Pancreas (tissue), 10 donors: ENCODE measurements around the gene ME1. TPM values are rescaled to one million over a fixed set of nuclear protein-coding genes. Genes with fewer than 3 reads are reported as not detected.
A peak's percentile ranks its signal among the peaks of the same experiment; 100 is the strongest.

ENCODE experiments used
- ATAC-seq, 4 donors: fragments of 200-7000 bp; cut with Tn5 transposase; one replicate each; pipeline versions ENCODE4 v1.8.0 to v1.9.1; 2020; ENCODE audit warnings: mild to moderate bottlenecking in 4 of 4, moderate library complexity in 4 of 4
- DNase-seq, 6 donors: peaks; one replicate each; pipeline ENCODE4 v3.0.0-alpha.2; 2020
- FAIRE-seq: peaks from 2 replicates; lab custom pipeline; 2012; peaks lifted over from hg19 to GRCh38; lab: Jason Lieb, UNC
- H3K27ac ChIP-seq, 4 donors: fragments of 200-600 bp; sonication (generic); 1 replicate in 3 of 4; 2 replicates in 1 of 4; pipeline versions ENCODE4 v1.5.0 to v1.8.0; 2020
- H3K27me3 ChIP-seq, 4 donors: fragments of 200-600 bp; one replicate each; pipeline ENCODE4 v1.8.0; 2021
- H3K36me3 ChIP-seq, 3 donors: fragments of 200-600 bp; sonication (generic) in 1 of 3; one replicate each; pipeline versions ENCODE4 v1.5.0 to v1.8.0; 2020 to 2021
- H3K4me1 ChIP-seq, 3 donors: fragments of 200-600 bp; one replicate each; pipeline ENCODE4 v1.8.0; 2021
- H3K4me3 ChIP-seq, 4 donors: fragments of 200-600 bp; sonication (generic) in 2 of 4; one replicate each; pipeline versions ENCODE4 v1.5.0 to v1.8.0; 2020 to 2021
- H3K9me3 ChIP-seq, 4 donors: fragments of 200-600 bp; one replicate each; pipeline ENCODE4 v1.8.0; 2021
- WGBS, 2 donors: extraction: QIAGEN DNeasy Blood & Tissue Kit; methylation state at CpG; one replicate each; pipeline ENCODE4 v1.1.7; 2013; 5-methylcytosine and 5-hydroxymethylcytosine counted together
- intact Hi-C, 3 donors: fragments of 100-400 bp; cut with DNase I; formaldehyde crosslinking; loops; one replicate each; pipeline versions ENCODE4 v1.11.1 to v1.14.2; 2022
- polyA plus RNA-seq, 2 donors: library from polyadenylated mRNA; stranded (reverse); fragments of 200-250 nt; gene quantifications; one replicate each; pipeline ENCODE4 v1.2.3, GENCODE V29; 2013
- total RNA-seq, 6 donors: library from RNA; stranded (reverse); fragmentation: NEBNext Ultra II Directional in 4 of 6; extraction: Animal tissue kit (Norgen Biotek cat#: 25700) in 4 of 6; gene quantifications; one replicate each; pipeline versions ENCODE4 v1.2.1 to v1.2.4, GENCODE V29; 2021 to 2023
- TF ChIP-seq, protein P1 (sequence below), 4 donors: fragments of 200-600 bp; sonication (generic) in 3 of 4; IDR thresholded peaks; one replicate each; pipeline versions ENCODE4 v1.5.0 to v1.8.0; 2021; ENCODE audit warnings: antibody characterized with exemption in 4 of 4
- donor health status: healthy with polysubstance abuse.
- donor health status: DM: no; HTN: no; CAD: no; lungs with moderate emphysema.
- donor health status: DM: no; HTN: no; CAD: no.
- donor health status: control.
- donor health status: control.
- donor health status: Bipolar disorder and iron deficiency.
- donor health status: DM: yes; HTN: yes; CAD: no.
- donor health status: DM: no; HTN: no; CAD: no.
- donor health status: DM: no; HTN: no; CAD: no.
- donor health status: DM: yes; HTN: yes; CAD: no.

ME1 gene
- total and polyA plus RNA-seq, 8 donors, result 1.5 to 4.6 (median 3.1) TPM

DNA sequence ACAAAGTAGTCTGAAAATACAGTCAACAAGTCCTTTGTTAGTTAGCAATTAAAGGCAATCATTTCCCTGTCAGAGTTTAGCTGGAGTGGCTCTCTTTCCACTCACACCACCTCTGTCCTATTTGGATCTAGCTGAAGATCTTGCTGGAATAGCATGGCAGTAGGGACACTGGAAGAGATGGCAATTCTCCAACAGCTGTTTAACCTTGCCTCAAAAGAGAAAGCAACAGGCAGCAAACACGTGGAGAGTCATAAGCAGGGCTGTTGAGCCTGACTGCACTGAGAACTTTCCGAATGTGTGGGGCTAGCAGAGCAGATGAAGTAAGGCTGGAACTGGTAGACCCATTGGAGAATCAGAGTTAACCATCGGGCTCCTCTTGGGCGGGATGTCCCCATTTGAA, 43.5 kb upstream of the ME1 start:
- DNase-seq (no peak), ATAC-seq (peak in 2 of 4 donors; percentile 18 to 38), FAIRE-seq (no peak)
- Histone ChIP-seq H3K9me3 (no peaks in the 10 kb centered on the region), H3K36me3 (no peaks in the 10 kb centered on the region), H3K4me3 (no peak overlapping the region), H3K27ac (no peak overlapping the region), H3K4me1 (no peaks in the 10 kb centered on the region), H3K27me3 (no peaks in the 10 kb centered on the region)
- intact Hi-C loops, result no loop called here
- 37 to 44% methylated on average over 4 of the region's 4 CpGs for WGBS, 2 donors
- TF ChIP-seq, protein P1, sequence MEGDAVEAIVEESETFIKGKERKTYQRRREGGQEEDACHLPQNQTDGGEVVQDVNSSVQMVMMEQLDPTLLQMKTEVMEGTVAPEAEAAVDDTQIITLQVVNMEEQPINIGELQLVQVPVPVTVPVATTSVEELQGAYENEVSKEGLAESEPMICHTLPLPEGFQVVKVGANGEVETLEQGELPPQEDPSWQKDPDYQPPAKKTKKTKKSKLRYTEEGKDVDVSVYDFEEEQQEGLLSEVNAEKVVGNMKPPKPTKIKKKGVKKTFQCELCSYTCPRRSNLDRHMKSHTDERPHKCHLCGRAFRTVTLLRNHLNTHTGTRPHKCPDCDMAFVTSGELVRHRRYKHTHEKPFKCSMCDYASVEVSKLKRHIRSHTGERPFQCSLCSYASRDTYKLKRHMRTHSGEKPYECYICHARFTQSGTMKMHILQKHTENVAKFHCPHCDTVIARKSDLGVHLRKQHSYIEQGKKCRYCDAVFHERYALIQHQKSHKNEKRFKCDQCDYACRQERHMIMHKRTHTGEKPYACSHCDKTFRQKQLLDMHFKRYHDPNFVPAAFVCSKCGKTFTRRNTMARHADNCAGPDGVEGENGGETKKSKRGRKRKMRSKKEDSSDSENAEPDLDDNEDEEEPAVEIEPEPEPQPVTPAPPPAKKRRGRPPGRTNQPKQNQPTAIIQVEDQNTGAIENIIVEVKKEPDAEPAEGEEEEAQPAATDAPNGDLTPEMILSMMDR (IDR thresholded peaks at IDR 0.05), result no peak

DNA sequence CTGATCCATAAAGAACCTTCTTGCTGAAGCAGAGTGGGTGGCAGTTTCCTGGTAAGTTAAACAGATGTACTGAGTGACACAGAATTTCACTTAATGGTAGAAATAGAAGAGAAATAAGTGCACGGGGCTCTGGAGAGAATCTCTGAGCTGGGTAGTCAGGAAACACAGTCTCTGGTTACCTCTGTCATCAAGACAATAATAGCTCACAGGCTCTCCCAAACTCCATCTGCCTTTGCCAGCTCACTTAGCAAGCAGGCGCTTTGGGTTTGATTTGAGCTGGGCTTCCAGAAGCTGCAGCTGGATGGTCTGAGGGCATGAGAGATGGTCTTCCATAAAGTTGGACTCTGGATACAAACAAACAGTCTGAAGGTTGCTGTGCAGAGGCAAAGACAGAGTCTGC, 41.9 kb upstream of the ME1 start:
- DNase-seq (no peak), ATAC-seq (no peak), FAIRE-seq (no peak)
- H3K4me3 ChIP-seq, result no peak overlapping the region
- no peaks in the 10 kb centered on the region for H3K36me3 ChIP-seq
- no peaks in the 10 kb centered on the region for H3K27me3 ChIP-seq
- TF ChIP-seq, protein P1 (IDR thresholded peaks at IDR 0.05), result no peak
- H3K4me1 ChIP-seq, result no peaks in the 10 kb centered on the region
- WGBS, 2 donors, result 64 to 72% methylated on average over 2 of the region's 2 CpGs
- H3K9me3 ChIP-seq, result no peaks in the 10 kb centered on the region
- intact Hi-C loops, result no loop called here
- H3K27ac ChIP-seq, result no peak overlapping the region

DNA sequence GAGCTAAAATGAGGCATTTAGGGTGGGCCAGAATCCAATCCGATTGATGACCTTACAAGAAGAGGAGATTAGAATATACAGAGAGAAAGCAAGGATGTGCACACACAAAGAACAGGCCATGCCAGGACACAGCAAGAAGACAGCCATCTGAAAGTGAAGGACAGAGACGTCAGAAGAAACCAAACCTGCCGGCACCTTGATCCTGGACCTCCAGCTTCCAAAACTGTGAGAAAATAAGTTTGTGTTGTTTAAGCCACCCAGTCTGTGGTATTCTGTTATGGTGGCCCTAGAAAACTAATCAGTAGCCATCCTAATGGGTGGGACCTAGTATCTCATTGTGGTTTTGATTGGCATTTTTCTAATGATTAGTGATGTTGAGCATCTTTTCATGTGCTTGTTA, 39.7 kb upstream of the ME1 start:
- H3K9me3 ChIP-seq, result no peaks in the 10 kb centered on the region
- 81 to 89% methylated on average over 3 of the region's 3 CpGs for WGBS, 2 donors
- no peaks in the 10 kb centered on the region for H3K27me3 ChIP-seq
- TF ChIP-seq, protein P1 (IDR thresholded peaks at IDR 0.05), result no peak
- no peaks in the 10 kb centered on the region for H3K36me3 ChIP-seq
- no peak overlapping the region for H3K27ac ChIP-seq
- no peaks in the 10 kb centered on the region for H3K4me1 ChIP-seq
- H3K4me3 ChIP-seq, result no peak overlapping the region
- ATAC-seq, result no peak
- intact Hi-C loops, result no loop called here
- FAIRE-seq, result no peak
- no peak for DNase-seq

DNA sequence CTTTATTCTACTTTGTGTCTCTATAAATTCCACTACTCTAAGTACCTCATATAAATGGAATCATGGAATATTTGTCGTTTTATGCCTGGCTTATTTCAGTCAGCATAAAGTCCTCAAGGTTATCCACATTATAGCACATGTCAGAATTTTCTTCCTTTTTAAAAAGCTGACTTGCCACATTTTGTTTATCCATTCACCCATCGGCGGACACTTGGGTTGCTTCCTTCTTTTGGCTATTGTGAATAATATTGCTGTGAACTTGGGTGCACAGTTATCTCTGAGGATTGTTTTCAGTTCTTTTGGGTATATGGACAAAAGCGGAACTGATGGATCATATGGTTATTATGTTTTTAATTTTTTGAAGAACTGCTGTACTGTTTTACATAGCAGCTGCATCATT, 39.1 kb upstream of the ME1 start:
- H3K27ac ChIP-seq, result no peak overlapping the region
- TF ChIP-seq, protein P1 (IDR thresholded peaks at IDR 0.05), result no peak
- 72 to 74% methylated on average over 4 of the region's 4 CpGs for WGBS, 2 donors
- no peaks in the 10 kb centered on the region for H3K9me3 ChIP-seq
- no peak for FAIRE-seq
- no peak for DNase-seq
- H3K36me3 ChIP-seq, result no peaks in the 10 kb centered on the region
- no peaks in the 10 kb centered on the region for H3K27me3 ChIP-seq
- no peaks in the 10 kb centered on the region for H3K4me1 ChIP-seq
- H3K4me3 ChIP-seq, result no peak overlapping the region
- intact Hi-C loops, result no loop called here
- ATAC-seq, result peak in 1 of 4 donors; percentile 37

DNA sequence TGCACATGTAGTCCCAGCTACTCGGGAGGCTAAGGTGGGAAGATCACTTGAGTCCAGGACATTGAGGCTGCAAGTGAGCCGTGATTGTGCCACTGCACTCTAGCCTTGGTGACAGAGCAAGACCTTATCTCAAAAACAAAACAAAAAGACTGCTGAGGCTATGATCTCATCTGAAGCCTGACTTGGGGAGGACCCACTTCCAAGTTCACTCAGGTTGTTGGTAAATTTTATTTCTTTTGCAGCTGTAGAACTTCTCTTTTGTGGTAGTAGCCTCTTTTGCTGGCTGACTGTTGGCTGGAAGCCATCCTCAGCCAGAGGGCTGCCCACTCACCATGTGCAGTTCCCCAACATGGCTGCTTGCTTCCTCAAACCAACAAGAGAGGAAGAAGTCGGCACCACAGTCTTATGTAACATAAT, 36.8 kb upstream of the ME1 start:
- Histone ChIP-seq H3K4me3 (no peak overlapping the region), H3K27ac (no peak overlapping the region), H3K9me3 (no peaks in the 10 kb centered on the region), H3K27me3 (no peaks in the 10 kb centered on the region), H3K4me1 (no peaks in the 10 kb centered on the region), H3K36me3 (no peaks in the 10 kb centered on the region)
- DNase-seq (peak in 1 of 6 donors; percentile 44), ATAC-seq (peak in 2 of 4 donors; percentile 62 to 72), FAIRE-seq (no peak)
- TF ChIP-seq, protein P1 (IDR thresholded peaks at IDR 0.05), result no peak
- WGBS, 2 donors, result 62 to 68% methylated on average over 3 of the region's 3 CpGs
- intact Hi-C loops, result no loop called here
